ENCODE results near the gene MICU1.

DNA sequence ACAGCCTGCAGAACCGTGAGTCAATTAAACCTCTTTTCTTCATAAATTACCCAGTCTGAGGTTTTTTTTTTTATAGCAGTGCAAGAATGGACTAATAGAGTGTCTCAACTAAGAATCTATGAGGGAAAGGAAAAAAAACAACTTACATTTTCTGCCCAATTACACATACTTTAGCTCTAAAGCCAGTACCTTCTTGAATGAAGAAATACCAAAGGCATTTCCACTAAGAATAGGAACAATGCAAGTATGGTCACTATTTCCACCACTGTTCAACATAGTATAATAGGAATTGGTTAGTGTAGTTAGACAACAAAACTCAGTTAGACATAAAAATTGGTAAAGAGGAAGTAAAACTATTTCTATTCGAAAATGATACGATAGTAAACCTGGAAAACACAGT is 37.6 kb downstream of the MICU1 start:
- TF ChIP-seq, protein P1, sequence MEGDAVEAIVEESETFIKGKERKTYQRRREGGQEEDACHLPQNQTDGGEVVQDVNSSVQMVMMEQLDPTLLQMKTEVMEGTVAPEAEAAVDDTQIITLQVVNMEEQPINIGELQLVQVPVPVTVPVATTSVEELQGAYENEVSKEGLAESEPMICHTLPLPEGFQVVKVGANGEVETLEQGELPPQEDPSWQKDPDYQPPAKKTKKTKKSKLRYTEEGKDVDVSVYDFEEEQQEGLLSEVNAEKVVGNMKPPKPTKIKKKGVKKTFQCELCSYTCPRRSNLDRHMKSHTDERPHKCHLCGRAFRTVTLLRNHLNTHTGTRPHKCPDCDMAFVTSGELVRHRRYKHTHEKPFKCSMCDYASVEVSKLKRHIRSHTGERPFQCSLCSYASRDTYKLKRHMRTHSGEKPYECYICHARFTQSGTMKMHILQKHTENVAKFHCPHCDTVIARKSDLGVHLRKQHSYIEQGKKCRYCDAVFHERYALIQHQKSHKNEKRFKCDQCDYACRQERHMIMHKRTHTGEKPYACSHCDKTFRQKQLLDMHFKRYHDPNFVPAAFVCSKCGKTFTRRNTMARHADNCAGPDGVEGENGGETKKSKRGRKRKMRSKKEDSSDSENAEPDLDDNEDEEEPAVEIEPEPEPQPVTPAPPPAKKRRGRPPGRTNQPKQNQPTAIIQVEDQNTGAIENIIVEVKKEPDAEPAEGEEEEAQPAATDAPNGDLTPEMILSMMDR (IDR thresholded peaks at IDR 0.05) = no peak
- TF ChIP-seq TP53 (CRISPR knock-in tag; IDR thresholded peaks at IDR 0.05) (no peak), ATF6 (CRISPR knock-in tag; IDR thresholded peaks at IDR 0.05) (no peak), ESRRA (CRISPR knock-in tag; IDR thresholded peaks at IDR 0.05; ENCODE audit: borderline replicate concordance) (no peak), MAX (CRISPR knock-in tag; IDR thresholded peaks at IDR 0.05) (no peak), KAT7 (CRISPR knock-in tag; IDR thresholded peaks at IDR 0.05; ENCODE audit: borderline replicate concordance) (no peak), NR1H2 (CRISPR knock-in tag; IDR thresholded peaks at IDR 0.05) (no peak), GABPB1 (CRISPR knock-in tag; IDR thresholded peaks at IDR 0.05) (no peak), SMAD3 (CRISPR knock-in tag; IDR thresholded peaks at IDR 0.05; ENCODE audit: borderline replicate concordance) (no peak), SOX15 (CRISPR knock-in tag; IDR thresholded peaks at IDR 0.05) (no peak), JUN (CRISPR knock-in tag; IDR thresholded peaks at IDR 0.05) (no peak), FOXP4 (CRISPR knock-in tag; IDR thresholded peaks at IDR 0.05) (no peak)
- TF ChIP-seq, protein P2, sequence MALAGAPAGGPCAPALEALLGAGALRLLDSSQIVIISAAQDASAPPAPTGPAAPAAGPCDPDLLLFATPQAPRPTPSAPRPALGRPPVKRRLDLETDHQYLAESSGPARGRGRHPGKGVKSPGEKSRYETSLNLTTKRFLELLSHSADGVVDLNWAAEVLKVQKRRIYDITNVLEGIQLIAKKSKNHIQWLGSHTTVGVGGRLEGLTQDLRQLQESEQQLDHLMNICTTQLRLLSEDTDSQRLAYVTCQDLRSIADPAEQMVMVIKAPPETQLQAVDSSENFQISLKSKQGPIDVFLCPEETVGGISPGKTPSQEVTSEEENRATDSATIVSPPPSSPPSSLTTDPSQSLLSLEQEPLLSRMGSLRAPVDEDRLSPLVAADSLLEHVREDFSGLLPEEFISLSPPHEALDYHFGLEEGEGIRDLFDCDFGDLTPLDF (CRISPR knock-in tag; IDR thresholded peaks at IDR 0.05) = no peak
